Bone marrow (tissue), 2 donors: ENCODE measurements around the gene PAPPA2.

Source experiments
- DNase-seq, 2 donors: peaks; one replicate each; lab custom pipeline; 2025; lab: John Stamatoyannopoulos, UW

The PAPPA2 gene

DNA sequence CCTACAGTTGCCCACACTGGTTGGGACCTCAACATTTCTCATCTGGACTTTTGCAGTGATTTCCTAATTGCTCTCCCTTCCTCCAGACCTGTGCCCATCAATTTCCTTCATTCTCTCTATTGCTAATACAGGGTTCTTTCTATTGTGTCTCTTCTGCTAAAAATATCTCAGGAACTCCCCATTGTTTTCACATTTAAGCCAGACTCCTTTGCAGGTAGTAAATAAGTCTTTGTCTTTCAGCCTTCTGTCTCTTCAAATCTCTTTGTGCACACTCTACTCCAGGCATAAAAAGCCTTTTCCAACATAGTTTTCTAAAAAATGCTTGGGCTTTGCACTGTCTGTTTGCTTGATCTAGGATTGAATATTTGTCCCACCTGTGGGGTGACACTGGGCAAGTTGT lies 340.6 kb downstream of the PAPPA2 start:
- DNase-seq: no peak

DNA sequence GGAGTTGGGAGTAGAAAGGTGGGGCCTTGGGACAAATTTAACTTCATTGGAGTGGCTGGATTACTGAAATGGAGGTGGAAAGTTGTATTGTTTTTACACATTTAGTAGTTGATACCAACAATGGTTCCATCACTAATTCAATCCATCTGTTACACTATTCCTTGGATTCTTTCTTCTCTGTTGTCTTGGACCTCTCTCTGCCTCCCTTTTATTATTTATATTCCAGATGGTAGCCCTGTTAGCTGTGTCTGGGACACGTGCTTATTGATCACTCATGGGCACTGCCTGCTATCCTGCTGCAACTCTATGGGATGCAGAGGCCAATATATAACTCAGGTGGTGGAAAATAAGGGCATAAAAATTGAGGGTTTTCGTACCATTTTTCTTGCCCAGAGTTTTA lies 346.3 kb downstream of the PAPPA2 start:
- DNase-seq: no peak

DNA sequence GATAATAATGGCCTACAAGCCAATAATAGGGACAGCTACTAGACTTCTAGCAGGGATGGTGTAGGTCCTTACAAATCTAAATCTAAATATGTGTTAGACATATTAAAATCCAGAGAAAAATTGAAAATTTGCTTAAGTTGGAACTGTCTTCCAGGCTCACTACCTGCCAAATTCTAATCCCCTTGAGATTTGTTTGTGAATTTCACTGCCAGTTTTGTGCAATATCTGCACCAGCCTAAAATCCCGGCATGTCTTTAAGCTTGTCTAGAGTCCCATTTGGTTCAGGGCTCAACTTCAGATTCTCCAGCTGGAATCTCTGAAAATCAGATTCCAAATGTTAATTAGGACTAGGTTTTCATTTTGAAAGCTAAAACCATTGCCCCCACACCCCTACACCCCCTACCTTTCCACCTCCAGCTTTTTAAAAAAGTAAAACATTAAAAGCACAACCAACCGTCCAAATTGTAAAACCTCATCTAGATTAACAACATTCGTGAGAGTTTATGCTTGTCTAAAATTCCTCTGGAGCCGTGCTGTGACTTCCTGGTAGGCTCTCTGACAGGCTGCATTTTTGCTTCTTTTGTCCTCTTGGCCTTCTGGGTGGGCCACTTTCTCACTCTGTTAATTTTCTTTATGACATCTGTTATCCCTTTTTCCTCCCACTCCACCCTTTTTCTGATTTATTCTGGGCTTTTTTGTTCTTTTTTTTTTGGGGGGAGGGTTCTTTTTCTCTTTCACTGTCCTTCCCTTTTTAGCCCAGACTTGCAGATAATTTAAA lies 348.7 kb downstream of the PAPPA2 start:
- DNase-seq: no peak

DNA sequence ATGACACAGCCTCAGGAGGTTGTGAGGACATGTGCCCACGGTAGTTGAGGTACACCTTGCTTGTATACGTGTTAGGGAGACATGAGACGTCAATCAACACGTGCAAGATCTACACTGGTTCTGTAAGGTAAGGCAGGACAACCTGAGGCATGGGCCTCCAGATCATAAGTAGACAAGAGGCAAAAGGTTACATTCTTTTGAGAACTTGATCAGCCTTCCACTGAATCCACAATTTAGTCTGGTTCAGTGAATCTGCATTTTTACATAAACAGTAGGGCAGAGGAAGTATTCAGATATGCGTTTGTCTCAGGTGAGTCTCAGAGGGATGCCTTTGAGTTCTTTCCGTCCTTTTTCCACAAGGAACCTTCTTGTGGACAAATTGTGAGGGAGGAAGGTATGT lies 352.6 kb downstream of the PAPPA2 start:
- no peak for DNase-seq

DNA sequence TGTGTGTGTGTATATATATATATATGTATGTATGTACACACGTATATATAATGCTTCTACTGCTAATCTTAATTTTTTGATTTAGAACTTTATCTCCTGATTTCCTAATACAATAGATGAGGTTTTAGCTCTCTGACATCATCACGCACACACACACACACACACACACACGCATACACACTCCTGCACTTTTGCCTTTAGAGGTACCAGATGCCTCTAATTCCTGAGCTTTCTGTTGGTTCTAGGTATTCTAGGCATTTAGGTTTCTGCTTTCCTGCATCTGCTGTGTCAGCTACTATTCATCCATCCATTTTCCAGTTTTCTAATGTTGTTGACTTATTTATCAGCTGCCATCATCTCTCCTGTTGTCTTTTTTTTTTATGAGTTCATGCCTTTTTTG lies 353.3 kb downstream of the PAPPA2 start:
- DNase-seq: no peak

DNA sequence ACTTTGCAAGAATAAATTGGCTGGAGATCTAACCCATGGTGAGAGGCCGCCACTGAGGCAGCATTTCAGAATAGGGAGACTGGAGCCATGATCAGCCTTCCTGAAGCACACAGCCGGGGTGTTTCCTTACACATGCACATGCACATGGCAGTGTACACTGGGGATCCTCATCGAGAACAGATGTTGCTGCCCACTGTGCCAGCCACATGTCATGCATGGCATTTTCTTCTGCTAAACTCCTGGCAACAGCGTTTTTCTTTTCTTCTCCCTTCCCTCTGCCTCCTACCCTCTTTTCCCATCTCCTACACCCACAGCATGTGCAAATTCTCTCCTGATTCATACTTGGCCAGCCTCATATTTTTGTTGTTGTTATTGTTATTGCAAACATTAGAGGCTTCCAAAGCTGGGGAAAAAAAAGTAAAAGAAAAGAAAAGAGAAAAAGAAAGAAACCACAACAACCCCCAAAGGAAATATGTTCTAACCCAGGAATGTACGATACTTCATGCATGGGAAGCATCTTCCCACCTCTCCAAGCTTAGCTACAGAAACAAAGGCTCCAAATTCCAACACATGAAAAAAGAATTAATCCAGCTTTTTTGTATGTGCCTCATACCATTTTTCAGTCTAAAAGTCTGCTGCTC lies 357.5 kb downstream of the PAPPA2 start:
- DNase-seq: no peak

DNA sequence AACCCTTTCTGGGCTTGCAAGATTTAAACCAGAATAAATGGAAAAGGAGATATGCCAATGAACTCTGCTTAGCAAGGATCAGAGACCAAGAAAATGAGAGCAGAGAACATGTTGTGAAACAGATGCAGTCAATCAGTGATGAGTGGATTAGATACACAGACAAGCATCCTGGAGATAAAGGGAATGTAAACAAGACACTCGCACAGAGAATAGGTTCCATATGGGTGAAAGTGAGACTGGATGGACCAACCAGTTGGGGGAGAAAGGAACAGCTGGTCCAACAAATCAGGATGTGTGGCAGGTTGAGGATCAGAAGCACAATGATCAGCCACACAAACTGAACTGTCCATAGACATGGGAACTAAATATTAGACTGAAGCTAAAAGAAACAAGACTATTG lies 363.3 kb downstream of the PAPPA2 start:
- no peak for DNase-seq

DNA sequence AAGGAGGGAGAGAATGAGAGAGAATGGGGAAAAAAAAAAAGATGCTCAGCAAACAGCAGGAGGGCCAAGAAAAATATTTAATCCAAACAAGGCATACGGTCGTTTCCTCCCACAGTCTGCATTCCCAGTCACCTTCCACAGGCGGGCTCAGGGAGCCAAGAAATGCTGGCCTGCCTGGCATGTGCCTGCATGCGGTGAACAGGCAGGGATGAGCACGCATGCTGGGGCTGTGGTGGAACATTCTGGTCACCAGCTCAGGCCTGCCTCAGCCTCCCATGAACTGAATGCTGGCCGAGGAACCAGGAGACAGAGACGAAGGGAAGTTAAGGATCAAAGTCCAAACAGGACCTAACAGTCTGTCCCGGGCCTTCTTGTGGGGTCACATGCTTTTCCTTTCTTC lies 366.3 kb downstream of the PAPPA2 start:
- DNase-seq: no peak

DNA sequence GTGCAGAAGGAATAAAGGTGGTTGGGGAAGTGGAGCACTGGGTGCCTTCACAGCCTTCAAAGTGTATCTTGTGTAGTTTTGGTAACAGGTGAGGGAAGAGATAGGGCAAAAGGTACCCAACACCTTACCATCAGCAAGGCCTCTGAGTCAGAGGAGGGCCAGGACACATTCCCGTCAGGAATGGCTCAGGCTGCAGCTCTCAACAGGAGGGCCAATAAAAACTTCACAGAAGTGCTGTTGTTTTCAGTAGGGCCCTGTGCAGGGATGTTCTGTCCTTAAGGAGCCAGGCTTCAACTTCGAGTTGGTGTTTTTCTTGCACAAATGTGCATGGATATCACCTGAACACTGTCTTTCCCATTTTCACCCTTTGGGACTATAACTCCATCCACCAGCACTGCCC lies 368.2 kb downstream of the PAPPA2 start:
- no peak for DNase-seq

DNA sequence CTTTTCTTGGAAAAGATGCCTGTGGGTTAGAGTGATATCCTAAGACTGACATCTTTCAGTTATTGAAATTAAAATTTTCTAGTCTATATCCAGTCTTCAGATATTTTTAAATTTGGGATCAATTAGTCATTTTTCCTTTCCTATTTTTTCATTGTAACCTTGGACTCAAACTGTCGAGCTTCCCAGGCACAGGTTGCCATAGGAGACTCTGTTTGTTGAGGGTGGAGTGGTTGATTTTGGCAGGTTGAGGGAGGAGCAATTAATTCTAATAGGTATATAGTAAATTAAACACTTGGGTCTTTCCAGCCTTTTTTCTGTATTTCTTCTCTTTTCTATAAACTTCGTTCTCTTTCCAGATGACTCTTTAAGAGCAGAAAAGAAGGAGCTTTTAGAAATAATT lies 374.7 kb downstream of the PAPPA2 start:
- DNase-seq: no peak

DNA sequence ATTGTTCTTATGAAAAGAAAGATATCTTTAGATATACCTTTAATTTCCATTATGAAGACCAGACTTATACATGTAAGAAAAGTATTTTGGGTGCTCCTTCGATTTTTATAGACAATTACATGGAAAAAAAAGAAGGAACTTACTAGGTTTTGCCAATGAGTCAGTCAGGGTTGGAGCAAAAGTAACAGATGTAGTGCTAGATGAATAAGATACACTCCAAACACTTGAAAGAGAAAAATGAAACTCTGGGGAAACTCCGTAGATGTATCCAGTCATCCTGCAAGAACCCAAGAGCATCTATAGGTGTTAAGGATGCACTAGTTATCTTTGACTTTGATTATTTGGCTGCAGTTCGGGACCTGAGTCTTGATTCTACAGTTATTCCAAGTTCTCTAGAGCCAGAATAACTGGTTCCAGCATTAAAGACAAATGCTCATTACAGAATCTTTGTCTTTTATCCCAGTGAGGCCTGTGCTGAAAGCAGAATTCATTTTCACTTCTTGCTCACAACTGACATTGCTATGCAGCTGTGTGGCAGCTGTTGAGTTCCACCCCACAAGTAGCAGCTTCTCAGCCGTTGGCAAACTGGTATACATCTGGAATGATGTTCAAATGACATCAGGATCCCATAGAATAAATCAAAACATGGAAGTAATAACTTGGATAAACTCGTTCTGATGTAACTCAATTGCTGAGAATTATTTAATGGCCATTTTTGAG lies 375.5 kb downstream of the PAPPA2 start:
- DNase-seq: no peak

DNA sequence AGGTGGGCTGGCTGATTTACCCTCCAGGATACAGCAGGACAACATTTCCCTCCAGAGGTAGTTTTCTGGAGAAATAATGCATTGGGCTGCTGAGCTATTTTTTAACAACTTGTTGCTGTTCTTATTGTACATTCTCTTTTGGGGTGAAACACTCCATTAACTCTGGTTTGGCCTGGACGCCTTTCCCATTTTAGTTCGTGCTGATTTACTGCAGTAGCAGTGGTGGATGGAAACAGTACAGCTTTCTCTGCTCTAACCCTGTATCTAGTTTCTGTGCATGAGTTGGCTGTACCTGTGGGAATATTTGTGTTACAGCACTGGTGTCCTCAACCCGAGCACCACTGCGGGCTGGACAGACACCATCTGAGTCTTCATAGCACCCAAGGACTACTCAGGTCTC lies 376.2 kb downstream of the PAPPA2 start:
- DNase-seq: no peak

DNA sequence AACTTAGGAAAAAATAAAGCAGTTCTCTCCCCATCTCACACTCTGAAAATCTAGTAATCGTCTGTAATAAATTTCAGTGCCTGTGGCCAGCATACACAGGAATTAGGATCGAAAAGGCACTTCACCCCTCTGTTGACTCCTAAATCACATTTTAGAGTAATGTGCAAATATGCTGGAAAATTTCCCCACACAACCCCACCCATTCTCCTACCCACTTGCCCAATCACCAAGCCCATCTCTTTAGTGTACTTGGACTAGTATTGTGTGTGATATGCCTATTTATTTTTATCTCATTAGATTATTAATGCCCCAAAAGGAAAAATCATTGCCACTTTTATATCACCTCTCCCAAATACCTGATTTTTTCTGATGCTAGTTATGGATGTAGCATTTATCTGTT lies 378.3 kb downstream of the PAPPA2 start:
- no peak for DNase-seq

DNA sequence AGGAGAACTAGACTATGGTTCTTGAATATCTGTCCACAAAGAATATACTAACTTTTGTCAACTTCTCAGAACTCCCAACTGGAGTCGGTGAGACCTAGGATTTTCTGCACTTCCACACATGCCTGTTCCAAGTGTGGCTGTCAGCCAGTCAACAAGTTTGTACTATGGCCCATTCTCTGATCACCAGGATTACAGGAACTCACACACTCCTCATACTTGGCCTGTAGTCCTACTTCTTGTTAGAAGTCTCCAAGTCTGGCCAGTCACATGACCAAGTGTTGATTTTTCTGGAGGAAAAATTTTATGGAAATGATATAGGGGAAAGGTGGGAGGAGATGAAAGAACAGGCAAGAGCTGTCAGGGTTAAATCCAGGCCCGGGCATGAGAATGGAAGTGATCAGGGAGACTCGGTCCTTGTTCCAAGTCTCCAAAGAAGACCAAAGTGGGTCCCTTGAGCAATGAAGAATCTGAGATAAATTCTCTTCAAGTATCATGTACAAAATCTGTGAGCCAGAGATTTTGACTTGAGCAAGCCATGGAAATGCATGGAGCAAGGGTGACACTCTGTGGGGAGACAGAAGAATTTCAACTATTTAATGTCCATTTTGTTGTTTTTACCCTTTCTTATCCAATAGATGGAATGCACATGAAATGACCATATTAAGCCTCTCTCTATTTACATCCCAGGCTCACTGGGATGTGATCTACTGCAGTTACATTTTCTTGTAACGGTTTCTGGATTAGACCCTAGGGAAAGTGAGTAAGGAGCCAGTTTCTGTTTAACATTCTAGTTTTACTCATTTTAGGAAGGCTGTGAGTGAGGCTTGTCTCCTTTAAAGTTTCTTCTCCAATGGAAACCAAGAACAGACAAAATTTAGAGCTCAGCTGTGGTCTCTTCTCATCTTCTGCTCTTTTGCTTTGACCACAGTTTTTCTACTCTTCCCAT lies 380.6 kb downstream of the PAPPA2 start:
- DNase-seq: no peak

DNA sequence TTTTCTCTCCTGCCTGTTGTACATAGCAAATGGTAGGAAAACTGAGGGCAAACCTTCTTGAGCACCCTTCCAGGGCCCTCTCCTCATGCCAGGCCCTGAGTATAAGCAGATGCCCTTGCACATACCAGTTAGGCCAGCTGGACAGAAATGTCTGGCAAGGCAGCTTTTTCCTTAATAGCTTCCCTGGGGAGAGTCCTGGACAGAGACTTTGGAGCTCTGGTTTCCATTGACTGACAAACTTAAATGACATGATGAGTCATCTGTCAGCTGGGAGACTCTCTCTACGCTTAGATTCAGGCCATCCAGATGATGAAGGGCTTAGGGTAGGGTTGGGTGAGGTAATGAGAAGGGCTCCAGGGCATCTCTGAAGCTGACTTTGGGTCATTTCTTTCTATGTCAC lies 384.1 kb downstream of the PAPPA2 start:
- DNase-seq: no peak

DNA sequence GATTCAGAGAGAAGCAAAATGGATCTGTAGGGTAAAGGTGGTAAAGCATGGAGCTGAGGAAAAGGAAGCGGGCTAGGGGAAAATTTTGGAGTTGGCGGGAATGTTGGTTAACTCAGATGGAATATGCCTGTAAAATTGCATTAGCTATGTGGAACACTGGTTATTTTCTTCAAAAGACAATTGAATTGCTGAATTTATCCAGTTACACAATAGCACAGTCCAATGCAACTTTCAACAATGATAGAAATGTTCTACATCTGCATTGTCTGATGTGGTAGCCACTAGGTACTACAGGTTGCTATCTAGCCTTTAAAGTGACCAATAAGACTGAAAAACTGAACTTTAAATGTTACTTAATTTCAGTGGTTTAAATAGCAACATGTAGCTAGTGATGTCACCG lies 386.3 kb downstream of the PAPPA2 start:
- no peak for DNase-seq

DNA sequence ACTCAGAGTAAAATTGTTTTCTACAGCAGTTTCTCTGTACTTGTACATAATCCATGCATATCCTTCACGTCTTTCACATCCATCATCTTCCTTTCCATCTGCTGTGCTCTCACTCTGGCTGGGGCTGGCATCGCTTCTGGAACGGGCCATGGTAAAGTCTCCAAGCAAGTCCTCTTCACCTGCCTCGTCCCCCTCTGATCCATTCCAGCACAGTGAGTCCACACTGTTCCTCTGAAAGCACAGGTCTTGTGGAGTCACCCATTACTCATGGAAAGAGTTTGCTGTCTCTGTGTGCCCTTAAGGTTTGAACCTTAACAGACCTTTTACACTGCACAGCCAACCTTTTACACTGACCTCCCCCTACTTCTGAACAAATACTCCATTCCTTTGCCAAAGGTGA lies 387.9 kb downstream of the PAPPA2 start:
- no peak for DNase-seq

DNA sequence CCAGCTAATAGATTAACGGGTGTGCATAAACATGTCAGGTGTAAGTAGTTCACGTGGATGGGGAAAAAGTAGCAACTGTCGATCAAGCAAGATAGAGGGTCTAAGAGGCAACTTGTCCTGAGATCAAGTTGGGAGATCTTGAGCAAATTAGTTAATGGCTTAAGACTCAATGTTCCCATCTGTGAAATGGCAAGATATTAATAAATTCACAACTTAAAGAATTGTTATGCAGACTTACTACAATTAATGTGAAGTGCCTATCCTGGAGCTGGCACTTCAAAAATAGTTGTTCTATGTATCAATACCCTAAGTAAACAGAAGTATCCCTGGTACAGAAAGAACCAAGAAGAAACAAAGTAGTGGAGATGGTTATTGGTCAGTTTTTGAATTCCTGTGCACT lies 389.1 kb downstream of the PAPPA2 start:
- DNase-seq: no peak

DNA sequence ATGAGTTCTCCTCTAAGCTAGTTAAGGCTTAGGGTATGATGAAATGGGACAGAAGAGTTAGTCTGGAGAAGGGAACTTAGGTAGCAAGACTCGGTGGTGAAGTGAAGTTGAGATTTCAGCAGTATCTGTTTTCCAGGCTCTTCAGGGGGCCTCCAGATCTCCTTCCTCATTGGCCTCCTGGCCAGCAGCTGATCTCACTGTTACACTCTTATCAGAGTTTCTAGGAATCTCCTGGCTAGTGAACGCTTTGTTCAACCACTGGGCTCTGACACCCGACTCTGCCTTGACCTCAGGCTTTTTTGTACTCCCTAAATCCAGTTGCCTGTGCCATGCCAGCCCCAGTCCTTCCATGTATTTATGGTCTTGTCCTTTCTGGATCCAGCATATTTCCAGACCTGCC lies 390.5 kb downstream of the PAPPA2 start:
- DNase-seq: no peak

DNA sequence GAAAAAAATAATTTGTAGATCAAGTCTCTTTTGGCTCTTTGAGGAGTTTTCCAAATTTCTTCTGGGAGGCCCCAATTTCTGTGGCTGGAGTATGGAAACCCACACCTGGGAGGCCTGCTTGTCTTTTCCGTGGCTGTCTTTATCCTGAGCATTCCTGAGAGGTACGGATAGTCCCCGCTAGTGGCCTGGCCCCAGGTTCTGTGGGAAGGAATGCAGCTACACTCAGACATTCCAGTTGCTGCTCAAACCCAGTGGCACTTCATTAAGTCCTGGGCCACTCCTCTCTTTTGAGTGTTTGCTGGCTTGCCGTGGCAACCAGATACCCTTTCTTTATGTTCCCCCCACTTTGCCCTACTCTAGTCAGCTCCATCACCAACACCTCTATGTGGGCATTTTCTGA lies 391.1 kb downstream of the PAPPA2 start:
- DNase-seq: no peak

DNA sequence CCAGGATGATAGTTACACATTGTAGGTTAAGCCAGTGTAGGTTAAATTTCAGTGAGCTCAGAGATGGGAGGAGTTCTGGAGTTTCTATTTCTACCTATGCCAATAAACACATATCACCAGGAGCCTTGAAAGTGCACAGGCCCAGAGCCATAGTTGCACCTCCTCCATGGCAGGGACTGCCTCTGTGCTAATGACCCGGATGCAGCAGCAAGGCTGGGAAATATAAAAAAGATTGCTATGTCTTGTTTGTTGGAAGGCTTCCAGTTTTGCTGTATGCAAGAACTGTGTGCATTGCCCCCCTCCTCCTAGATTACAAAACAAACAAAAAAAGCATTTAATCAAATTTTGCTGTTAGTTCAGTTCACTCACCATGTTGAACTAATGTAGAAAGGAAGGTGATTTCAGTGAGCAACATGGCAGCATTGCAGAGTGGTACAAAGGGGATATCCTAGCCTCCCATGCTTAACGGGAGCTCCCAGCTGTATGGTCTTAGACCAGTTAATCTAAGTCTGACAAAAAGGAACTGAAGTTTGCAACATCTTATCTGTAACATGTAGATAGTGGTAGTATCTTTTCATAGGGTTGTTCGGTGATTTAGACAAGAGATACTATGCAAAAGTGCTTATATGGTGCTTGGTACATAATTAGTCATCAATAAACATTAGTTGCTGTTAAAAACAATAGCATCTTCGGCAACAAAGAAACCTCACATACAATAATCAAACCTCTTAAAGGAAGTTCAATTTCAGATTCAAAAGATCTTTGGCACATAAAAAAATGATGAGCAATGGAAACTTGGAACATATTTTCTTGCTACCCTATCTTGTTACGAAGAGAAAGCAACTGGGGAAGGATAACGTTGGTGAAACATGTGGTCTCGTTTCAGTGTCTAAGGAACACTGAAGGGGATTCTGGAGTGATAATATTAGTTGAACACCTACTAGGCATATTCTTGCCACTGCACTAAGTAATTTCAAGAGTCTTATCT lies 392.1 kb downstream of the PAPPA2 start:
- DNase-seq: no peak
